Effector memory CD8-positive, alpha-beta T cell (primary cell): Measurements from ENCODE around the gene SEPTIN12.

ENCODE experiments used
- ATAC-seq: fragments of 150-1000 bp; cut with Tn5 transposase; replicated peaks from 2 replicates; pipeline ENCODE4 v1.10.0; 2021; ENCODE audit warnings: mild to moderate bottlenecking, moderate library complexity
- DNase-seq, 3 experiments: peaks; one replicate each; pipeline ENCODE4 v3.0.0; 2021
- H3K27ac Mint-ChIP-seq, 2 donors: one replicate each; pipeline ENCODE4 v1.8.0; 2022; ENCODE audit warnings: mild to moderate bottlenecking in 2 of 2, mixed read lengths in 2 of 2, moderate library complexity in 2 of 2
- H3K27me3 Mint-ChIP-seq, 2 donors: one replicate each; pipeline ENCODE4 v1.8.0; 2022; ENCODE audit warnings: mixed read lengths in 2 of 2
- H3K36me3 Mint-ChIP-seq: one replicate; pipeline ENCODE4 v1.8.0; 2022; ENCODE audit warnings: mild to moderate bottlenecking, moderate library complexity, mixed read lengths; ENCODE audit not compliant: insufficient read depth
- H3K4me1 Mint-ChIP-seq, 2 donors: one replicate each; pipeline ENCODE4 v1.8.0; 2022; ENCODE audit warnings: low read depth in 2 of 2, mixed read lengths in 2 of 2
- H3K4me3 Mint-ChIP-seq, 2 donors: one replicate each; pipeline ENCODE4 v1.8.0; 2022; ENCODE audit warnings: mild to moderate bottlenecking in 2 of 2, mixed read lengths in 2 of 2, moderate library complexity in 2 of 2
- H3K9me3 Mint-ChIP-seq, 2 donors: one replicate each; pipeline ENCODE4 v1.8.0; 2022; ENCODE audit warnings: mixed read lengths in 2 of 2

SEPTIN12 gene

GRCh38 chr16:4767872-4768548, 20.1 kb downstream of the SEPTIN12 start:
- no peaks in the 10 kb centered on the region for H3K27me3 Mint-ChIP-seq
- no peak for ATAC-seq
- H3K4me1 Mint-ChIP-seq = peaks cover 33 to 34% of the 10 kb centered on the region in 2 donors
- H3K4me3 Mint-ChIP-seq = peak overlapping the region; percentile 86 to 92
- H3K27ac Mint-ChIP-seq = peak overlapping the region; percentile 60 to 85
- no peak for DNase-seq
- H3K9me3 Mint-ChIP-seq = no peaks in the 10 kb centered on the region
- H3K36me3 Mint-ChIP-seq = peaks cover 36% of the 10 kb centered on the region

GRCh38 chr16:4766875-4767628, 21.1 kb downstream of the SEPTIN12 start, which contains the start of gene ZNF500:
ZNF500 (minus strand) TSS chr16:4767162; CDS start chr16:4765978, 1,184 bp downstream.
- Mint-ChIP-seq H3K36me3 (peaks cover 44% of the 10 kb centered on the region), H3K4me1 (peaks cover 38 to 39% of the 10 kb centered on the region in 2 donors)

GRCh38 chr16:4765511-4766474, 22.4 kb downstream of the SEPTIN12 start:
- H3K36me3 Mint-ChIP-seq = peaks cover 50% of the 10 kb centered on the region
- DNase-seq (no peak), ATAC-seq (no peak)
- H3K9me3 Mint-ChIP-seq = no peaks in the 10 kb centered on the region
- peaks cover 38 to 39% of the 10 kb centered on the region in 2 donors for H3K4me1 Mint-ChIP-seq
- H3K27me3 Mint-ChIP-seq = no peaks in the 10 kb centered on the region
- H3K4me3 Mint-ChIP-seq = peak overlapping the region; percentile 86 to 92
- peak overlapping the region; percentile 77 to 85 for H3K27ac Mint-ChIP-seq

More at GRCh38 chr16:4766875-4767628, 21.1 kb downstream of the SEPTIN12 start, which contains the start of gene ZNF500:
- peak; percentile 95 to 97 (median 96) for DNase-seq
- Mint-ChIP-seq H3K27ac (peak within 1 kb of the TSS; percentile 77 to 85), H3K27me3 (no peaks in the 10 kb centered on the region), H3K9me3 (no peaks in the 10 kb centered on the region), H3K4me3 (peak within 1 kb of the TSS; percentile 86 to 92)
- peak; percentile 94 for ATAC-seq

GRCh38 chr16:4763791-4764190, 24.4 kb downstream of the SEPTIN12 start:
- Mint-ChIP-seq H3K4me3 (no peak overlapping the region), H3K27me3 (no peaks in the 10 kb centered on the region), H3K36me3 (peaks cover 64% of the 10 kb centered on the region), H3K27ac (no peak overlapping the region), H3K4me1 (peaks cover 27 to 31% of the 10 kb centered on the region in 2 donors), H3K9me3 (no peaks in the 10 kb centered on the region)
- no peak for DNase-seq
- ATAC-seq = no peak

GRCh38 chr16:4762205-4762604, 25.9 kb downstream of the SEPTIN12 start:
- no peak overlapping the region for H3K4me3 Mint-ChIP-seq
- no peaks in the 10 kb centered on the region for H3K9me3 Mint-ChIP-seq
- ATAC-seq = no peak
- H3K36me3 Mint-ChIP-seq = peaks cover 63% of the 10 kb centered on the region
- peaks cover 14 to 20% of the 10 kb centered on the region in 2 donors for H3K4me1 Mint-ChIP-seq
- H3K27ac Mint-ChIP-seq = peak overlapping the region in 1 of 2 donors; percentile 20
- DNase-seq = no peak
- no peaks in the 10 kb centered on the region for H3K27me3 Mint-ChIP-seq

GRCh38 chr16:4760221-4760910, 27.8 kb downstream of the SEPTIN12 start:
- no peak overlapping the region for H3K4me3 Mint-ChIP-seq
- peaks cover 4 to 10% of the 10 kb centered on the region in 2 donors for H3K4me1 Mint-ChIP-seq
- peaks cover 69% of the 10 kb centered on the region for H3K36me3 Mint-ChIP-seq
- no peaks in the 10 kb centered on the region for H3K9me3 Mint-ChIP-seq
- DNase-seq = no peak
- no peaks in the 10 kb centered on the region for H3K27me3 Mint-ChIP-seq
- H3K27ac Mint-ChIP-seq = peak overlapping the region in 1 of 2 donors; percentile 54
- ATAC-seq = no peak

- no peak for ATAC-seq
- no peak for DNase-seq
- Mint-ChIP-seq H3K27me3 (no peaks in the 10 kb centered on the region), H3K9me3 (no peaks in the 10 kb centered on the region), H3K4me1 (no peaks in the 10 kb centered on the region), H3K4me3 (no peak overlapping the region), H3K36me3 (peaks cover 60% of the 10 kb centered on the region), H3K27ac (no peak overlapping the region)
Measured at GRCh38 chr16:4755687-4756086, 32.5 kb downstream of the SEPTIN12 start.

- Mint-ChIP-seq H3K4me3 (no peak overlapping the region), H3K27me3 (no peaks in the 10 kb centered on the region), H3K27ac (no peak overlapping the region), H3K9me3 (no peaks in the 10 kb centered on the region), H3K4me1 (no peaks in the 10 kb centered on the region), H3K36me3 (peaks cover 57% of the 10 kb centered on the region)
- ATAC-seq = no peak
- no peak for DNase-seq
Measured at GRCh38 chr16:4754865-4755264, 33.3 kb downstream of the SEPTIN12 start.

- Mint-ChIP-seq H3K9me3 (no peaks in the 10 kb centered on the region), H3K4me3 (no peak overlapping the region), H3K4me1 (peaks cover 0 to 4% of the 10 kb centered on the region in 2 donors), H3K27me3 (no peaks in the 10 kb centered on the region), H3K36me3 (peaks cover 49% of the 10 kb centered on the region), H3K27ac (no peak overlapping the region)
- ATAC-seq (no peak), DNase-seq (no peak)
Measured at GRCh38 chr16:4753227-4753626, 34.9 kb downstream of the SEPTIN12 start.

GRCh38 chr16:4752351-4753100, 35.6 kb downstream of the SEPTIN12 start:
- Mint-ChIP-seq H3K27me3 (no peaks in the 10 kb centered on the region), H3K4me1 (peaks cover 6 to 11% of the 10 kb centered on the region in 2 donors), H3K36me3 (peaks cover 45% of the 10 kb centered on the region), H3K4me3 (no peak overlapping the region), H3K9me3 (no peaks in the 10 kb centered on the region), H3K27ac (no peak overlapping the region)
- ATAC-seq (no peak), DNase-seq (no peak)

GRCh38 chr16:4750896-4751295, 37.2 kb downstream of the SEPTIN12 start:
- no peaks in the 10 kb centered on the region for H3K27me3 Mint-ChIP-seq
- no peak for DNase-seq
- no peaks in the 10 kb centered on the region for H3K9me3 Mint-ChIP-seq
- peaks cover 13 to 16% of the 10 kb centered on the region in 2 donors for H3K4me1 Mint-ChIP-seq
- peaks cover 38% of the 10 kb centered on the region for H3K36me3 Mint-ChIP-seq
- no peak overlapping the region for H3K27ac Mint-ChIP-seq
- no peak for ATAC-seq
- no peak overlapping the region for H3K4me3 Mint-ChIP-seq

- no peak overlapping the region for H3K4me3 Mint-ChIP-seq
- H3K27me3 Mint-ChIP-seq = no peaks in the 10 kb centered on the region
- no peak for ATAC-seq
- H3K36me3 Mint-ChIP-seq = peaks cover 33% of the 10 kb centered on the region
- no peaks in the 10 kb centered on the region for H3K9me3 Mint-ChIP-seq
- H3K27ac Mint-ChIP-seq = no peak overlapping the region
- no peak for DNase-seq
- peaks cover 13 to 16% of the 10 kb centered on the region in 2 donors for H3K4me1 Mint-ChIP-seq
Measured at GRCh38 chr16:4749700-4750257, 38.4 kb downstream of the SEPTIN12 start.
